DMS153 treated with DMSO at 0.1 percent for 48 hours (cell line): Measurements from ENCODE around the gene RIN3.
"Not testable (repeated sequence)": the region's sequence is repeated elsewhere in the genome, so short reads cannot be mapped to it uniquely, and the experiment has no call there.

Source experiments
- DNase-seq: peaks from one replicate; lab custom pipeline; 2025; ENCODE audit not compliant: unreplicated experiment; lab: John Stamatoyannopoulos, UW

The RIN3 gene

GRCh38 chr14:92659765-92660561, 146.4 kb downstream of the RIN3 start:
- DNase-seq: no peak

GRCh38 chr14:92660571-92660970, 147.0 kb downstream of the RIN3 start:
- DNase-seq: no peak

GRCh38 chr14:92663049-92663448, 149.5 kb downstream of the RIN3 start:
- no peak for DNase-seq

- DNase-seq: no peak
These were observed 152.1 kb downstream of the RIN3 start for GRCh38 chr14:92665661-92666110.

- no peak for DNase-seq
These were observed 152.7 kb downstream of the RIN3 start for GRCh38 chr14:92666251-92666650.

- DNase-seq: no peak
These were observed 154.8 kb downstream of the RIN3 start for GRCh38 chr14:92668276-92668973.

- no peak for DNase-seq
These were observed 156.6 kb downstream of the RIN3 start for GRCh38 chr14:92670160-92670559.

- no peak for DNase-seq
These were observed 157.2 kb downstream of the RIN3 start for GRCh38 chr14:92670643-92671366.

GRCh38 chr14:92673601-92674150, 160.1 kb downstream of the RIN3 start:
- DNase-seq: no peak

- no peak for DNase-seq
These were observed 161.8 kb downstream of the RIN3 start for GRCh38 chr14:92675421-92675820.

- no peak for DNase-seq
These were observed 162.4 kb downstream of the RIN3 start for GRCh38 chr14:92675976-92676375.

- DNase-seq: no peak
These were observed 163.0 kb downstream of the RIN3 start for GRCh38 chr14:92676403-92677086.

- DNase-seq: no peak
These were observed 163.6 kb downstream of the RIN3 start for GRCh38 chr14:92677087-92677668.

GRCh38 chr14:92677955-92678354, 164.4 kb downstream of the RIN3 start:
- DNase-seq: no peak

GRCh38 chr14:92678766-92679165, 165.2 kb downstream of the RIN3 start:
- no peak for DNase-seq

- no peak for DNase-seq
These were observed 165.7 kb downstream of the RIN3 start for GRCh38 chr14:92679246-92679645.

- DNase-seq: not testable (repeated sequence)
These were observed 166.7 kb downstream of the RIN3 start for GRCh38 chr14:92680330-92680729.

GRCh38 chr14:92680781-92681650, 167.4 kb downstream of the RIN3 start:
- no peak for DNase-seq

- no peak for DNase-seq
These were observed 169.5 kb downstream of the RIN3 start for GRCh38 chr14:92683041-92683440.
